Left lobe of liver (tissue), 2 donors: ENCODE measurements around the gene SMYD3. TPM values are rescaled to one million over a fixed set of nuclear protein-coding genes. Genes with fewer than 3 reads are reported as not detected.
"Not testable (repeated sequence)": the region's sequence is repeated elsewhere in the genome, so short reads cannot be mapped to it uniquely, and the experiment has no call there.

Source experiments
- ATAC-seq: fragments of 200-7000 bp; cut with Tn5 transposase; one replicate; pipeline ENCODE4 v1.9.1; 2020; ENCODE audit warnings: mild to moderate bottlenecking, moderate library complexity
- DNase-seq: peaks from one replicate; pipeline ENCODE4 v3.0.0-alpha.2; 2020; ENCODE audit warnings: low spot score
- total RNA-seq: library from RNA; stranded (reverse); gene quantifications from one replicate; pipeline ENCODE4 v1.2.1, GENCODE V29; 2021
- donor health status: DM: no; HTN: no; CAD: no; lungs with moderate emphysema.
- donor health status: DM: no; HTN: yes; CAD: no.

SMYD3 gene
- total RNA-seq, 1 donor from 2014 or later: 6.7 TPM

DNA sequence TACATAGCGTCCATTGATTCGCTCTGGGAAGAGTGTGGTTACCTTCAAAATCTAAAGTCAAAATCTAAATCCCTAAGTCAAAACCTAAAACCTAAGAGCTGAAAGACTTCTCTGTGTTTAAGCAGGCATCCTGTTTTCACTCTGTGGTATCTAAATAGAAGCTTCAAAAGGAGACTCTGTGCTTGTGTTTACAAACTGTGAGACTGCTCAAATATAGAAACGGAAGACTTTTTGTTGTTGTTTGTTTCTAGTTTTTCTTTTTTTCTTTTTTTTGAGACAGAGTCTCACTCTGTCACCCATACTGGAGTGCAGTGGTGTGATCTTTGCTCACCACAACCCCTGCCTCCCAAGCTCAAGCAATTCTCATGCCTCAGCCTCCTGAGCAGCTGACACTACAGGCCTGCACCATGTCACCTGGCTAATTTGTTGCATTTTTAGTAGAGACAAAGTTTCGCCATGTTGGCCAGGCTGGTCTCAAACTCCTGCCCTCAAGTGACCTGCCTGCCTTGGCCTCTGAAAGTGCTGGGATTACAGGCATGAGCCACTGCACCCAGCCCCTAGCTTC lies 425.9 kb downstream of the SMYD3 start:
- no peak for ATAC-seq
- DNase-seq: no peak

DNA sequence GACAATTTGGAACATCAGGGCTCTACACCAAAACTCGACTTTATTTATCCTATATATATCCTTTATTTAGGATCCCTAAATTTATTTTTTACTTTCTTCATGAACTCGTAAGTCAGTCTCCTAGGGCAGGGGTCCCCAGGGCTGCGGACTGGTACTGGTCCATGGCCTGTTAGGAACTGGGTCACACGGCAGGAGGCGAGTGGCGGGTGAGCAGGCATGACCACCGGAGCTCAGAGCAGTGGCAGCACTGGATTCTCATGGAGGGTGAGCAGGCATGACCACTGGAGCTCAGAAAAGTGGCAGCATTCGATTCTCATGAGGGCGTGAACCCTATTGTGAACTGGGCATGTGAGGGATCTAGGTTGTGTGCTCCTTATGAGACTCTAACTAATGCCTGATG lies 427.0 kb downstream of the SMYD3 start:
- DNase-seq (no peak), ATAC-seq (no peak)

DNA sequence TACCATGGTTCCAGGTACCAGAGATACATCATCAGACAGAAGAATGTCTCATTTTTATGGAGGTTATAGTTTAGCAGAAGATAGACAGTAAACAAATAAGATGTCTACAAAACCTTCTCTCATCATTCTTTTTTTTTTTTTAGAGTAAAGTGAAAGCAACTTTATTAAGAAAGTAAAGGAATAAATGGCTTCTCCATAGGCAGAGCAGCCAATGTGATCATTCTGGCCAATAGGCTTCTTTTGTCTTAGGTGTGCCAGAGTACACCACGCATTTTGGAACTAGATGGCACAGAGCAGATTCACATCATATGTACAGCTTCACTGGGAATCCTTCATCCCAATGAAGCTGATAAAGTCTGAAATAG lies 428.2 kb downstream of the SMYD3 start:
- no peak for ATAC-seq
- DNase-seq: no peak

DNA sequence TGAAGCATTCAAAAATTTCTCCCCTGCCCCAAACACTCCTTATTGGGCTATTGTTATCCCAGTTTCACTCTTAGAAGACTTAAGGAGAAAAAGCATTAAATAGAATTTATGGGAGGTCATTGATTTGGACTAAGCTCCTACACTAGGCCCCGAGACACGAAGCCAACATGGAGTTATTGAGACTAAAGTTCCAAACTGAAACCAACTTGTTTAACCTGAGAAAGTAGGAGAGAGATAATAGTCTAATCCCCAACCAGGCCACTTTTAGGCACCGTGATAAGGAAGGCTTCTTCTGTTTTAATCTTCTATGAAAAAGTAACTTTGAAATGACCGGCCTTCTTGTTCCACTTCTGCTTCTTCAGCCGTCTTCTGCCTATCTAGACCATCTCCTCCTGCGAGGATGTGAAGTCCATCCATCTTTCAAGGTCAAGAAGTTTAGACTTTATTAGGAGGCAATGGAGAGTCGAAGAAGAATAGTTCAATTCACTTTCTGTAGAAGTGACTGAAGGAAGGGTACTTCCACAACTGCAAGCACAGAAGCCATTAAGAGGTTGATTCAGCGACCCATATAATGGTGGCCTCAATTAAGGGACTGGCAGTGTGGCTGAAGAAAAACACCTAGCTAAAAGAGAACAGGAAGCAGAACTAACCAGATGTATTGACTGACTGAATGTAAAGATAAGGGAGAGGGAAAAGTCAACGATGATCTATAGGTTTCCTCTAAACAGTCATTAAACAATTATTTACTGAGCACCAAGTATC lies 428.8 kb downstream of the SMYD3 start:
- DNase-seq (no peak), ATAC-seq (no peak)

DNA sequence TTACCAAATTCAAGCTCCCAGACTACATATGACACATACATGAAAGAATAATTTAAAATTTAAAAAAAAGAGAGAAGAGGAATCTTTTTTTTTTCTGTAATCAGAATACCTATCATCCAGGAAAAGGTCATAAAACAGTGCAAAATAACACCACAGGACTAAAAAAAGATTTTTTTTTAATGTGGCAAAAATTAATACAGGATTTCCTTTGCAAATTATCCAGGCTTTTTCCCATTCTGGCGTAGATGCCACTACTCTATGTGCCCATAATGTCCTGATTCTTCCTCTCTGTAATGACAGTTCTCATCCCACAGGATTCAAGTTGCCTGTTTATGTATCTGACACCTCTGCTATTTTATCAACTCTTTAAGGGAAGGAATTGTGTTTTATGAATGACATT lies 429.6 kb downstream of the SMYD3 start:
- no peak for DNase-seq
- ATAC-seq: no peak

DNA sequence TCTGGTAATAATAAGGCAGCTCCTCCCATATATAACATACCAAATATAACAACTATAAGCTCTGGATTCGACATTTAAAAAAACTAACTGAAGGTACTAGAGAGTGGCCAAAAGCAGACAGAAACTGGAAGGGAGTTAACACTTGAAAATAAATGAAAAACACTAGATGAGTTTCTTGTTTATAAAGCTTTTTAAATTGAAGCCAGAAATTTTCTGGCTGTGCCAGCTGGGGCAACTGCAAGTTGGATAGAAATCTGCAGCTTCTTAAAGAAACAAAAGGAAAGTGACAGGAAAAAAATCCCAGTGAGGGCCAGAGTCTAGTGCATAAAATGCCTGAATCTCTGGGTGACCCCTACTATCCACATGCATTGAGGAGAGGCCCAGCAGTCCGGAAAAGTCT lies 432.7 kb downstream of the SMYD3 start:
- no peak for ATAC-seq
- no peak for DNase-seq

DNA sequence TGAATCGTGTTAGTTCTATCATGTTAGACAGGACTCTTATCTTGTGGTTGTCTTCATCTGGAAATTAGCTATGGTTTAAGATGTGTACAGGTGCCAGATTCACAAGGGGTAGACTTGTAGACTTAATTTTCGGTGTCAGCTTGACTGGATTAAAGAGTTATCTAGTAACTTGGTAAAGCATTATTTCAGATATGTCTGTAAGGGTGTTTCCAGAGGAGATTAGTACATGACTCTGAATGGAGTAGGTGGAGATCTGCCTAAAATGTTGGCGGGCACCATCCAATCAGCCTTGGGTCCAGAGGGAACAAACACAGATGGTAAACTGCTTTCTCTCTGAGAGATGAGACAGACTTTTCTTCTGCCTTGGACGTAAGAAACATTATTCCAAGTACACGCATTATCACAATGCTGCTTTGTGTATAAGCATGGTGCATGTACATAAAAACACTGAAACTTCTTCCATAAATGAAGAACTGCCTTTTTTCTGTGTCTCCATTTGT lies 434.6 kb downstream of the SMYD3 start:
- DNase-seq (no peak), ATAC-seq (no peak)

DNA sequence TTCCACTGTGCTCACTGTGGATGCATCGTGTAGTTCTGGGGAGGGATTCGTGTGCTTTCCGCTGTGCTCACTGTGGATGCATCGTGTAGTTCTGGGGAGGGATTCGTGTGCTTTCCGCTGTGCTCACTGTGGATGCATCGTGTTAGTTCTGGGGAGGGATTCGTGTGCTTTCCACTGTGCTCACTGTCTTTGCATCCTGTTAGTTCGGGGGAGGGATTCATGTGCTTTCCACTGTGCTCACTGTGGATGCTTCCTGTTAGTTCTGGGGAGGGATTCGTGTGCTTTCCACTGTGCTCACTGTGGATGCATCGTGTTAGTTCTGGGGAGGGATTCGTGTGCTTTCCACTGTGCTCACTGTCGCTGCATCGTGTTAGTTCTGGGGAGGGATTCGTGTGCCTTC lies 435.1 kb downstream of the SMYD3 start:
- DNase-seq: not testable (repeated sequence)

DNA sequence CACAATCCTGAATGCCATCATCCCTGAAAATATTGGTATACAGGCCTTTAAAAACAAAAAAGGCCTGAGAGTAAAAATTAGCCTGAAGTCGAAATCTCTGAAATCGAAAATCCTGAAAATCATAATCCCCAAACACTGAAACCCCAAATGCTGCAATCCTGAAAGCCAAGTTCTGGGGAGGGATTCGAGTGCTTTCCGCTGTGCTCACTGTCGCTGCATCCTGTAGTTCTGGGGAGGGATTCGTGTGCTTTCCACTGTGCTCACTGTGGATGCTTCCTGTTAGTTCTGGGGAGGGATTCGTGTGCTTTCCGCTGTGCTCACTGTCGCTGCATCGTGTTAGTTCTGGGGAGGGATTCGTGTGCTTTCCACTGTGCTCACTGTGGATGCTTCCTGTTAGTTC lies 435.5 kb downstream of the SMYD3 start:
- not testable (repeated sequence) for ATAC-seq, DNase-seq

More for the DNA sequence above, 435.1 kb downstream of the SMYD3 start:
- ATAC-seq: not testable (repeated sequence)

DNA sequence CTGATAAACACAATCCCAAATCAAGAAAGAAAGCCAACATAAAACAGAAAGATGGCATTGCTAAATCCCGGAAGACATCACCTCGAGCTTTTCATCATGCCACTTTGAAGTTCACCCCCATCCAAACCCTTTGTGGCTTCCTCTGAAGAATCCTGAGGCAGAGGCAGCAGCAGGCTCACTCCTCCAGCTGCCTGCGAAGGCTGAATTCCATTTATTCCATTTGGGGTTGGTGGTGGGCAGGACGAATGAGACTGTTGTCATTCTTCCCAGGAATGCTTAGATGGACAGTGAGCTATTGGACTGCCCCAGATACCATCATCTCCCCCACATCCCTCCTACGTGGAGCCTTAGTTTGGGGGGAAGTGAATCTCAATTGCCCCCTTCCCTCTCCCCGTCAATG lies 437.5 kb downstream of the SMYD3 start:
- DNase-seq (no peak), ATAC-seq (no peak)

DNA sequence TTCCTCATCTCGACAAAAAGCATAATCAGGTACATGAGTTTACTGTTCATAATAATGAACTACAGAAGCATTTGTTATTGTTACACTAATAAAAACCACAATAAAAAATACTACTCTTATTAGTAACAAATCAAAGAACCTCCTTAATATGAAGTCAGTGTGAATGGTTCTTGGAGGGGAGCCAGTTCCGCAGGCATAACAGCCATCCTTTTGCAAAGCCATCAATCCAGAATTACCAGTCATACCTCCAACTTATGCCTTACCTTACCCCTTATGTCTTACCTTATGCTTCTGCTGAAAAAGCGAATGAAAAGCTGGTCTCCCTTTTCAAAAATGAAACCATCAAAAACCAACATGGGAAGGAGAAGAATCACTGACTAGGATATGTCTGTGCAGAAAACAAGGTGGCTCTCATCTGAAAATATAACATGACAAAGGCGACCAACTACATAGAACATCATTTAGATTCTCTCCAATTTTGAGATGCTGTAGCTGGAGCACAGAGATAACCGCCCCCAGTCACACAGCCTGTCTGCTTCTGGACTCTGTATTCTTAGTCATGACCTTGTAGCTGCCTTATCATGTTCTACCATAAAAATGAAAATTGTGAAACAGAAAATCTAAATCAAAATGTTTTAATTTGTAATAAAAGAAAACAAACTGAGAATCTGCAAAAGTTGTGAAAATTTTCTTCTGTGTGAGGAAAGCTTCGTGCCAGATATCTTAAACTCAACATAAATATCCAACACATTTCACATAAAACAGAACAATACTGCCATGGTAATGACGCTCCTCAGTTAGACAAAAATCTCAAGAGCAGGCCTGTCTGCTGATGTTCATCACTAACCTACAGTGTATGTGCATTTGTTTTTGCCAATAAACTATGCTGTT lies 438.2 kb downstream of the SMYD3 start:
- ATAC-seq: no peak
- DNase-seq: no peak

DNA sequence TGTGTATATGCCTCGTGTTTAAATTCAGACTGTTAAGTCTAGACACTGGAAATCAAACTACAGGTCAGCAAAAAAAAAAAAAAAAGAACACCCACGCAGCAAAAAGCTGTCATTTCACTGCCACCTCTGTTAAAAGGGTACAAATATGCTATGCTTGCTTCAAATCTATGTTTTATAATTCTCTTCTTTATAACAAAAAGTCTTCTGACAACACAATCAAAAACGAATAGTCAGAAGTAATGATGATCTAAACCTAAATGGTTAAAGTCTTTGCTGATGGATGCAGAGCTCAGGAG lies 438.9 kb downstream of the SMYD3 start:
- DNase-seq (no peak), ATAC-seq (no peak)

DNA sequence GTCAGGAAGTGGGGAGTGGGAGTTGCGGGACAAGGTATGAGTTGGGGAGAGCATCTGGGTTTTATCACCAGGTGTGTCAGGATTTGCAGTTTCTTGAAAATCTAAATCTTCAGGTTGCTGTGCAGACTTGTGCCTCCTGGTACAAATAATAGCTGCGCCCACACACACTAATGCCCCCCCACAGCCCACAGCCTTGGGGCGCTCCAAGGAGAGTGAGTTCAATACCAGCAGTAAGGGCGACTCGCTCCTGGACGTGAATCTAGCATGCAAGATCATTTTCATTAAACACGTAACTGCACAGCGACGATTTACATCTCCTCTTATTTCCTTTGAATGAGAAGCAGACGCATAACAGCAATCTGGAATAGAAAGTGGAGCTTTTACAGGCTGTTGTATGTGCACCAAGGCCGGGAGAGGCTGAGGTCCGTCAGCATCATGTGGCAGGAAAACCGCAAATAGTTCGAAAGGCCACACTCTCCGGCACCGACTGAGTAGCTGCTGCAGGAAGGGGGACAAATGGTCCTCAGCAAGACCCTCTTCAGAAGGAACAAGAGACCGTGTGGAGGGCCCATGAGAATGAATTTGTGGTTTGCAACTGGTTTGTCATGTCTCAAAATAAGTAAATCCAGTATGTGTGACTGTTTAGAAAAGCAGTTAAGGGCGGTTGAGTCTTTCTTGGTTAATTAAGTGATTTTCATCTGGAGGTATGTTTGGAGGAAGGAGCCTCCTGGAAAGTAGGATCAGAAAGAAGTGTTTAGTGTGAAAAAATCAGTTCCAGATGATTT lies 439.5 kb downstream of the SMYD3 start:
- DNase-seq (no peak), ATAC-seq (no peak)

DNA sequence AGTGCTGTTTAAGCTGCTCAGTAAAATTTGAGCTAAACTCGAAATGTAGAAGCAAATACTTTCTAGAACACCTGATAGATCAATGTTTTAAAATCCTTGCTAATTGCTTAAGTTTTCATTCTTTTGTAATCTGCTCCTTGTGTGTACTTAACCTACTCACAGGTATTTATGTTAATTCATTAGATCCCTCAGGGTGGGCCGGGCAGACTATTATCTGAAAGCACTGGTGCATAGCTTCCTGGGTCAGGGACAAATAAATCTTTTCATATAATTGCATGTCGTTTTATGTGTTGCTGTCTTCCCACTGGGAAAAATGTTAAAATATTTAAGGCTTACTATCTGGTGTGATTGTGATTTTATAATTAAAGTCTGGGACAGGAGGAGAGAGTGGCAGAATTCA lies 440.5 kb downstream of the SMYD3 start:
- ATAC-seq: no peak
- DNase-seq: no peak

DNA sequence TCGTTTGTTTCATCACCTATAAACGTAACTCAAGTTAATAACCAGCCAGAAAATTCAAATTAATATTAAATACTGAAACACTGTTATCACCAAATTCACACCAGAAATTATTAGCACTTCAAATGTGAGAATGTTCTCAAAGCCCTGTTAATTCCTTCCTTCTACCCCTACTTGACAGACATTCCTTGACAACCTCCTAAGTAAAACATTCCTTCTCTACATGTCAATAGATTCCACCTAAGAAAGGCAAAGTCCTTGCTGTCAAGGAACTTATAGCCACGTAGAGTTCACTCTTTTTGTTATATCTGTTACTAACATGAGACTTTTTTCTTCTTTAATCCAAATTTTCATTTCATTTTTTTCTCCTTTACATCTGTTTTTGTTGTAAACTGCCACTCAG lies 441.5 kb downstream of the SMYD3 start:
- DNase-seq (no peak), ATAC-seq (no peak)

DNA sequence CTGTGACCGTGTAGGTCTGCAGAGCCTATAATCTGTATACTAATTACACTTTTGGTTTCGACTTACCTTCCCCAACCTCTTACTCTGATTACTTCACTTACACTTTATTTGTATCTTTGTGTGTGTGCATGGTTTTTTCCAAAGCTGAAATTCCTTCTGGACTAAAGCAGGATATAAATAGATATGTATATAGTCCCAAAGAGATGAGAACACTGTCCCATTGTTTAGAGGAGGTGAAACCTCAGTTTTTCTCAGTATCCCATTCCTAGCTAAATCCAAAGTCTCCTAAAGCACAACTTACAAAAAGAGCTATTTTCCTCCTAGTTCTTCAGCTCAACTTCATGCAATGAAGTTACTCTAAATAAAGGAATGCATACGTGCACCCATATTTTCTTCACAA lies 442.2 kb downstream of the SMYD3 start:
- no peak for DNase-seq
- no peak for ATAC-seq

DNA sequence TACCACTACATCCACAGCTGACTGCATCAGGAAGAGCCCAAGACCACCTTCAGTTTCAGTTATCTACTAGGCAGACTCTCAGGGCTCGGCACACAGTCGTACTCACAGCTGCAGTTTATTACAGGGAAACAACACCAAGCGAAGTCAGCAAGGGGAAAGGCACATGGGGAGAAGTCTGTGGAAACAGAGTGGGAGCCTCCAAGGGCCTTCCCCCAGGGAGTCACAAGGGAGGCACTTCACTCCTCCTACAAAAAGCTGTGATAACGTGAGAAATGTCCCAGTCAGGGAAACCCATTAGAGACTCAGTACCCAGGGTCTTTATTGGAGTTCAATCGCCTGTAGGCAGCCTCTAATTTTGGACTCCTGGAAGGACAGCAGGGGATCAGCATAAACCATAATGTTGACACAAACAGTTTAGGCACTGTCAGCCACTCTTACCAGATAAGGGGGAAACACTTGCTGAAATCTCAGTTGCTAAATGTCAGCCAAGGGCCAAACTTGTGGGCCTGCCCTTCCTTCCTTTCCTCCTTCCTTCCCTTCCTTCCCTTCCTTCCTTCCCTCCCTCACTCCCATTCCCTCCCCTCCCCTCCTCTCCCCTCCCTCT lies 444.0 kb downstream of the SMYD3 start:
- DNase-seq: no peak

DNA sequence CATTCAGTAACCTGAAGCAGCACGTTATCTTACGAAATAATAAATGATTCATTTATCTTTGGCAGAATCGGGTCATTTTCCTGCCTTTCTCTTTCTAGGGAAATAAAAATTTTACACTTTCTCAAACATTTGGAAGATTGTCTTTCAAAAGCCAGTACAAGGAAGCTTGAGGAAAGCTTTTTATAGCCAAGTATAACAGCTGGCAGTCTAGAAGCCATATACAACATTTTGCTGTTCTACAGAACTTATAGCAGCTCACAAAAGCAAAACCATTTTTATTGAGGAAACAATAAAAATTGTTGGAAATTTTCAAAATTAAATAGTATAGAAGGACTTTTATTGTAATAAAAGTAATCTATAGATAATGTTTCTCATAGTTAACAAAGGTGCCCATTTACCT lies 448.6 kb downstream of the SMYD3 start:
- DNase-seq (no peak), ATAC-seq (no peak)

More for the DNA sequence above, 444.0 kb downstream of the SMYD3 start:
- no peak for ATAC-seq

DNA sequence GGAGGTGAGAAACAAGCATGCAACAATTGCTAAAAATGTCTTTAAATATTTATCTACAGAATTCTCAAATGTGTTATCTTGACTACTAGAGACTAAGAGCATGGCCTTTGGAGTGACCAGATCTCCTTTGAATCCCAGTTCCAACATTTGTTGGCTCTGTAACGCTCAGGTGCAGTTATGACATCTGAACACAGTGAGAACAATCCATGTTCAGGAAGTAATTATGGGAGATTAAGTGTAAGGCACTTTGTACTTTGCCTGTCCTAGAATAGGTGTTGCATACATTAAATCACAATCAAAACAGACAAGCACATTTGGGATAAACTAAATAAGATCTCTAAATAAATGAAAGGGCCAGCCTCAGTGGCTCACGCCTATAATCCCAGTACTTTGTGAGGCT lies 454.5 kb downstream of the SMYD3 start:
- DNase-seq: no peak
- ATAC-seq: no peak

DNA sequence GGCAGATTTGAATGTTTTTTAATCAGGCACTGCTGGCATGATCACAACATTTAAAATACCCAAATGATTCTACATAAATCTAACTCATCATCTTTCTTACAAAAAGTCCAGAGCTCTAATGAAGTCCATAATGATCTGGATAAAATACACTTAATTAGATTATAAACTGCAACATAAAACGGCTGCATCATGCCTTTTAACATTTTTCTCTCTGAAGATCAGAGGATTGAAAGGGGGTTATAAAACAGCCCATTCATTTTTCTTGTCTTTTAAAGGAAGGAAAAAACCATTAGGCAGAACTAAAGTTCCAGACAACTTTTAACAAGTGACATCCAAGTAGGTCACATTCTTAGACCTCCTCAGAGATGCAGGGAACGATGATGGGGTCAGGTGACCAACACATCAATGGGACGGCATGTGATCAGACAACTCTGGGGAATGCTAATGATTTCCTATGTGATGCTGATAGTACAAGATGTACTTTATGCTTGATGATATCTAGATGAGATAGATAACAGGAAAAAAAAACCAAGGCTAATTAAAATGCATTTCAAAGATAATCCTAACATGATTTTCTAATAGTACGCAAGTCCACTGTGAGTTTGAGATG lies 455.1 kb downstream of the SMYD3 start:
- ATAC-seq (no peak), DNase-seq (no peak)
